Posterior vena cava (tissue), 2 donors: ENCODE measurements around the gene ZDHHC17. TPM values are rescaled to one million over a fixed set of nuclear protein-coding genes. Genes with fewer than 3 reads are reported as not detected.

Experiments
- DNase-seq: peaks from one replicate; pipeline ENCODE4 v3.0.0-alpha.2; 2020; ENCODE audit warnings: low spot score
- intact Hi-C, 2 donors: fragments of 100-400 bp; cut with DNase I; formaldehyde crosslinking; loops; one replicate each; pipeline versions ENCODE4 v1.14.1 to v1.14.2; 2022 to 2023
- total RNA-seq, 2 donors: library from RNA; stranded (reverse); fragmentation: NEBNext Ultra II Directional; extraction: Animal tissue kit (Norgen Biotek cat#: 25700); gene quantifications; one replicate each; pipeline ENCODE4 v1.2.1, GENCODE V29; 2021
- donor health status: DM: yes; HTN: yes; CAD: no.
- donor health status: DM: yes; HTN: yes; CAD: no.

The ZDHHC17 gene
- total RNA-seq, 2 donors from 2014 or later = 32.8 to 37.5 TPM

DNA sequence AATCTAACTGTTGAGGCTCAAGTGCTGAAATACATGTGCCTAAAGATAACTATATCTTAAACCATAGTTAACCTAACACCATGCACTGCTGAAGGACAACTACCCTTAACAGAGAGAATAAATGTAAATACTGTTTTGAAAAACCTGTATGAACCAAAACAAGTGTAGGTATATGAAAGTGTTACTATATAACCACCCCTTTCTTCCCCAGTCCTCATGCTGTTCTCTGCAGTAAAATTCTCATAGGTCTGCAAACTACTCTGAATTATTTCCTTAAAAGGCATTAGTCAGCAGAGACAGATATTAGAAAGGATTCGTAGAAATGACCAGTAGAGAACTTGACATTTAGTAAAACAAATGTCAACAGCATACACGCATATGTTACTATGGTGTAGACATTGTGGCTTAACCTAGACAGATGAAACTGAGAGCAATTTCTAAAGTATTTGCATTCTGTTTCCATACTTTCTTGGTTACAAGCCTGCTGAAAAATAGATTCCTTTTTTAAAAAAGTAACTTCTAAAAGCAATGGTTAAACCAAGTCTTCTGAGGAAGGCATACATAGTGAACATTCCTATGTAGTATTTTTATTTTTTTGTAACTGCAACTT lies 101.0 kb downstream of the ZDHHC17 start:
- DNase-seq = no peak
- intact Hi-C loops = no loop called here

DNA sequence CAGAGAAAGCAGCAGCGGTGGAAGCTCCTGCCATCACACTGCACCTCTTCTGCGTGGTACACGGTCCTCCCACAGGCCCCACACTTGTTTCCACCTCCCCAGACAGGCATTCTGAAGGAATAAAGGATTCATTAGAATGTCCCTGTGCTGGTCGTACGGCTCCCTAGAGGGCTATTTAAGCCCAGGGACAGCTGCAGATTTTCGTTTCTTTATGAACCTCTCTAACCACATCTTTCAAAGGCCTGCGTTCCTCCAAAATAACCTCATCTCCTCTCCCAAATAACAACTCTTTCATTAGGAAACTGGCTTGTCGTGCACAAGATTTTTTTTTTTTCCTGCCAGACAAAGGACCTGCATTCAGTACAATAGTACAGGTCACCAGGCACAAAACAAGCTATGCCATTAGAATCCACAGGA lies 102.2 kb downstream of the ZDHHC17 start:
- no peak for DNase-seq
- intact Hi-C loops = no loop called here

DNA sequence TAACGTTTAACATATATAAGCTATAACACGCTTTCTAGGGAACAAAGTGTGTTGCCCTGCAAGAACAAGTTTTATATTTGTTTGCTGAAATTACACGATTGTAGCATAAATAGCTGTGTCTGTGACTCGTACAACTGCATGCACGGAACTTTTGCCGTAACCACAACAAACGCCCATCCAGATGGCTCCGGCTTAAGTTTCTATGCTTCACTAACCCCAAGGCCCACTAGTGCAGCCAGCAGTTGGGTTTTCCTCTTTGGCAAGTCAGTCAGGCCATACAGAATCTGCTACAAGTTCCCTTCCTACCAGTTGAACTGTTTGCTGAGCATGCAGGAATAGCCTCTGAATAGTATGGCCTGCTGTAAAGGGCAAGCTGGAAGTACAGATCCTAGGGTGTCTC lies 102.8 kb downstream of the ZDHHC17 start:
- intact Hi-C loops = no loop called here
- no peak for DNase-seq

DNA sequence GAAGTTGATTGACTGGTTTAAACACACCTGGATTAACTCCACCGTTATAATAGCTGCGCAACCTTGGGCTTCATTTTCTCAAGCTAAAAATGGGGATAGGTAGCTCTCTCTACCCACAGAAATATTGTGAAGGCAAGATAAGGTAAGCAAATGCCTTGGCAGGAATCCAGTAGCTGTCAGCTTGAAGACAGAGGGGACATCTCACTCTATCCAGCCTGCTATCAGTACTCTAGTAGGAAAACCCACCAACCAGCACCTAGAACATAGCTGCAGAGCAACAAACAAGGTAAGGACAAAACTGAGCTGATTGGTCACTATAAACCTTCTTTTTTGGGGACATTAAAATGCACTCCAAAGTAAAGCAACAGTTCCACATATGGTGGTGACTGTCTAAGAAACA lies 107.2 kb downstream of the ZDHHC17 start:
- intact Hi-C loops = no loop called here
- no peak for DNase-seq

DNA sequence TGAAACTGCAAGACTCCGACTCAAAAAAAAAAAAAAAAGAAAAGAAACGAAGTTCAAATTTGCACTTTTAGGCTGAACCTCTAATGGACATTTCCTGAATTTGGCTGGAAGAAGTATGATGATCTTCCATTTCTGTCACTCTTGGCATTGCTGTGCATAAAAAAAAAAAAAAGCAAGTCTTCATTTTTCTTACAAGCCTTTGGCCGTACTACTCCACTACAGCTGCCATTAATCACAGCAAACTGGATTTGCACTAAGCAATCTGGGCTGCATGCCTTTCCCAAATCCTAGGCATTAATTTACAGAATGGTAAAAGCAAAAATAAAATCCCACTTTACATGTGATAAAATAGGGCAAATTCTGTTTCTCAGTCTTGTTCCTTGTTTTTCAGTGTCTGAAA lies 107.8 kb downstream of the ZDHHC17 start:
- no peak for DNase-seq
- intact Hi-C loops = no loop called here

DNA sequence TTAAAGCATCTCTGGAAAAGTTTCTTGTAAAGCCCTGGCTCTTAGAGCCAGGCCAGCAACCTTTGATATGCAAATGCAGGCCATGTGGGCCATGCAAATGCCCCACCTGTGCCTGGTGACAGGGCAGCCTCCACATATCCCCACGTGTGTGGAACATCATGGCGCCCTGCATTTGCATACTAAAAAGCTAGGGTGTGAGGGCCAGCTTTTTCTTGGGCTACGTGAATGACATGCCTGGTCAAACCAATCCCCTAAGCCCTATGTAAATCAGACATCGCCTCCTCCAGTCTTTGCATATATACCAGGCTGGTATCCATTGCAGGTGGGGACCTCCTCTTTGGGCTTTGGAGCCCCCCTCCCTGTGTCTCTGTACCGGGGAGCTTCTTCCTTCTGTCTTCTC lies 108.5 kb downstream of the ZDHHC17 start:
- intact Hi-C loops = no loop called here
- DNase-seq = no peak

DNA sequence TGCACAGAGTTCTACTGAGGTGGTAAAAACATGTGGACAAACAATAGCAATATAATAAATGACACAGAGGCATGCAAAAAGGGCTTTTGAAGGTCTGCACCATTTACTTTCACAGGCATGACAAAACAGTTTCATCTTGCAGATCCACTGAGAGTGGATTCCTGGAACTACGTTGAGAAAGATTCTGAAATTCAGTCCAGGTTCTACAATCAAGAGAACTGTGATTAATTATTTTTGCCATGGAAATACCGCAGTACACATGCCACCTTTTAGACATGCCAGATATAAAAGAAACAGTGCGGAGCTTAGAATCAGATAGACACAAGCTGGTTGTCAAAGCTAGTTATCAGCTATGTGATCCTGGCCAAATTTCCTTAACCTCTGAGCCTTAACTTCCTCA lies 110.1 kb downstream of the ZDHHC17 start:
- DNase-seq = no peak
- intact Hi-C loops = no loop called here

DNA sequence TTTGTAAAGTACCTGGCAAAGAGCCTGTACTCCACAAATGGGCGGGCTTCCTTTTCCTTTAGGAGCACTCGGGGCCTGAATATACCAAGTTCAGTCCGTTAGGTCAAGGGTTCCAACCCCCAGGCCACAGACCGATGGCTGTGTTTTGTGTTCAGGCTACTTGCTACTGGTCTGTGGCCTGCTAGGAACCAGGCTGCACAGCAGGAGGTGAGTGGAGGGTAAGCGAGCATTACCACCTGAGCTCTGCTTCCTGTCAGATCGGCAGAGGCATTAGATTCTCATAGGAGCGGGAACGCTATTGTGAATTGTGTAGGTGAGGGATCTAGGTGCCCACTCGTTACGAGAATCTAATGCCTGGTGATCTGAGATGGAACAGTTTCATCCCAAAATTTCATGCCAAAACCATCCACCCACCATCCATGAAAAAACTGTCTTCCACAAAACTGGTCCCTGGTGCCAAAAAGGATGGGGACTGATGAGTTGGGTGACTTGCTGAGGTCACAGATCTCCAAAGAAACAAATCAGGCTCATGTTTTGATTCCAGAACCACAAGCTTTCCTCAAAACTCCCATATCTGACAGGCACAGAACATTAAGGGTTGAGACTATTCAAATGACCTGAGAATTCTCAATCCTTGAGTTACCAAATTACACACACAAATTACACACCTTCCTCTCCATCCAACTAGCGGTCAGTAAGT lies 110.7 kb downstream of the ZDHHC17 start:
- intact Hi-C loops = no loop called here
- DNase-seq = no peak

DNA sequence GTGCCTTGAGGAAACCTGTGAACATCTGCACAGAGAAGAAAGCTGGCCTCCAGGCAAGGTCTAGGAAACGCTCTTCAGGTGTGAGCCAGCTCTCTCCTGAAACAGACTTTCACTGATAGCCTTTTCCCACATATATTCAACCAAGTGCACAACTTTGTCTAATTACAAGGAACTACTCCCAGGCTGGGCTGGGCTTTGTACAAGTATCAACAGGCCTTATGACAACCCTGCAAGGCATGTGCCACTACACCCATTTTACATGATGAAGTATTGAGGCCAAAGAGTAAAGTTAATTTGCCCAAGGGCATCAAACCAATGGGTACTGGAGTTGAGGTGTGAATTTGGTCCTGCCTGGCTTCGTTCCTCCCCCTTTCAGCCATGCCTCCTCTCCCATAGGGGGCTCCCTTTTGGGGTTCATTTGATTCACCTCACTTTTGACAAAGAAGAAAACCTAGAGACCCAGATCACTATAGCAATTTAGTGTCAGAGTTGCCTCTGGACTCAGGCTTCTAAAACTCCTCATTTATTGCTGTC lies 112.8 kb downstream of the ZDHHC17 start:
- intact Hi-C loops = no loop called here
- no peak for DNase-seq

DNA sequence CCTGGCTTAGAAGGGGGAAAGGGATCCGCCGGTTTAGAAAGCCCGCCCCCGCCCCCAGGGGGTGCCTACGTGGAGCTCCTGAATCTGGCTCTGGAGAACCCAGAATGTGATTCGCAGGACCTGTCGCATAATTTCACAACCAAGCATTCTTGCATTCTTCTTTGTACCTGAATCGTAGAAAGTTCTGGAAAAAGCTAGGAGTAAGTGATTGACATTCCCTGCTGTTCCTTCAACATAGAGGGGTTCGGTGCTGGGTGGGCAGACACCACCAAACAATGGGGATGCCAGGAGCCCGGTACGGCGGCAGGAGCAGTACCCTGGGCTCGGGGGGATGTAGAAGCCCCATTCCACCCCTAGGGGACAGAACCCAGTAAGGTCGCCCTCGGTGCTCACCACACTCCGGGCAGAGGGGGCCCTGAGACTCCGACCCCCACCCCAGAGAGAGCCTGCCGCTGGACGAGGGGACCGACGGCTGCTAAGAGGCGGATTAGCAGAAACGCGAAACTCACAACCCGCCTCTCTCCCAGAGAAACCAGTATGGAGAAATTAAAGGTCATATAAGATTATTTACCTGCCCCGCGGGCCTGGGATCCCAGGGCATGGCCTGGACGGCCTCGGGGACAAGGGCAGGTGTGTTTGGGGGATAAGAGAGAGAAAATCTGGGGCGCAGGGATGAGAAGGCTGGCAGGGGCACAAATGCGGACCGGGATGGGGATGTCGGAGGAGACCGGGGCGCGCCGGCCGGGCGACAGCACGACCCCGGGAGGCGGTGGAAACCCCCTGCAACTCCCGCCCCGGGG lies 114.4 kb downstream of the ZDHHC17 start:
- no peak for DNase-seq
- intact Hi-C loops = no loop called here

DNA sequence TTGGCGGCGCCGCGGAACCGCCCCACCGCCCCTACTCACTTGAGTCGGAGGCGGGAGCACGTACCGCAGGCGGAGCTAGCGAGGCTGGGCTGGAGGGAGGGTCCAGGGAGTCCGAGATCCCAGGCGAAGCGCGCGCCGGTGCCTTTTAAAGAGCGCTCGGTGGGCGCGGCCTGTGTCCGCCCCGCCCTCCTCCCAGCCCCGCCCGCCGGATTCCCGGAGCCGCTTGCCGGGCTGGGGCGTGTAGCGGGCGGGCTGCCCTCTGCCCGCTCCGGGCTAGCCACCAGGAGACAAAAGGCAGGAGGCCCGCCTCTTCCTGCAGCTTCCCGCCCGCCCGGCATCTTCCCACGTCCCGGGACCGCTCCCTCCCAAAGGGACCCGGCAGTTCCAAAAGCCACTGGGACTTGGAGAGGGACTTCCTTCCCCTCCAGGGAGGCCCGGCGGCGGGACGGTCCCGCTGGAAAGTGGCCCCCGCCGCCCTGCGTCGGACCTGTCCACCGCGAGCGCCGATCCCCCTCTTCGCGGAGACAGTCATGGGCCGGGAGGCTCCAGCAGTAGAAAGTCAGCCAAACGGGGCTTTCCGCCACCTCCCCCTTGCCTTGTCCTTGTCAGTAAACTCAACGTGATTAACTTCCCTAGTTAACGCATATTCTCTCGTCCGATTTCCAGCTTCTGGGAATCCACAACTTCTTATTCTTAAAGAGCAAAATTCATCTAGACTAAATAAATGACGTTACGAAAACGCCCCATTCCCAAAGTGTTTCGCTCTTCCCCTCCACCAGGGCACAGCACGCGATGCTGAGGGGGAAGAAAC lies 115.2 kb downstream of the ZDHHC17 start, which contains the start of gene CSRP2:
Gene CSRP2 (minus strand): TSS at position 121 of the 811 bp plus-strand sequence. CDS start 12,759 bp downstream, outside the sequence.
- intact Hi-C loops = no loop called here
- DNase-seq = peak; percentile 96

DNA sequence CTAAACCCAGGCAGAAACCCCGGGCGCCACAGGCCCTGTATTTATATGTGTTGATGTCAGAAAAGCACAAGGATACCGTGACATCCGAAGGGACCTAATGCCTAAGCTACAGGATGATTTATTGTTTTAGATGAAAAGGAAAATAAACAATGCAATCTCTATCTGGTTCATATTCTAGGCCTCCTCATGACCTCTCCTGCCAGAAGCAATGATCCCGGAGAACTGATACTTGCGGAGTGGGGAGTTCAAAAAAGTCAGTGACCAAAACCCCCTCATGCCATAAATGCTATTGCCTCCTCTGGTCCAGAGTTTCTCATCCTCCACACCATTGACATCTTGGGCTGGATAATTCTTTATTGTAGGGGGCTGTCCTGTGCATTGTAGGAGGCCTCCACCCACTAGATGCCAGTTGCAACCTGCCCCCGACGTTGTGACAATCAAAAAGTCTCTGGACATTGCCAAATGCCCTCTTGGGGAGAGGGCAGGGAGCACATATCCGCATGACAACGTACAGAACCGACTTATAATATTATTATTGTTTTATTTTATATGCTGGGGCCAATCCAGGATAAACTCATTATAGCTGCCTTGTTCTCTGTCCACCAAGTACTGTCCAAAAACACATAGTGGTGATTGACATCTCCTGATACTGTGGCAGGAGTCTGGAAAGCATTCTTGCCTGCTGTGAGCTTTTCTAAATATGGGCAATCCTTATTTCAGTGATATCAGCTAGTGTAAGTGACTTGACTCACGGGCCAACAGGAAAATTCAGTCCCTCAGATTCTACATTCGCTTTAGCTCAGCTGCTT lies 116.0 kb downstream of the ZDHHC17 start:
- intact Hi-C loops = no loop called here
- no peak for DNase-seq

DNA sequence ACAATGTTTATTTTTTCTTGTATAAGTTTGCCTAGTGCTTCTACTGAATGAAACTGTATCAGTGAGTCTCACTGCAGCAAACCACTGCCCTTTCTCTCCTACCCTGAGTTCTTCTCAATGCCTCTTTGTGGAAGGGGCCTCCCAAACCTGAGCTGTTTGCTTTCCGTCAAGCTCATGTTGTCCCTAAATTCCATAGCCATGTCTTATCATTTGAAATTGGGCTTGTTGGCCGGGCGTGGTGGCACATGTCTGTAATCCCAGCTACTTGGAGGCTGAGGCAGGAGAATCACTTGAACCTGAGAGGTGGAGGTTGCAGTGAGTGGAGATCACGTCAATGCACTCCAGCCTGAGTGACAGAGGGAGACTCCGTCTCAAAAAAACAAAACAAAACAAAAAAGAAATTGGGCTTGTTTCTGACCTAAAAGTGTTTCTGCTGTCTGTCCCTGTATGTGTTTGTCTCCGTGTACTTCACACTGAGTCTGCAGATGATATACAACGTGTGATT lies 116.7 kb downstream of the ZDHHC17 start:
- intact Hi-C loops = no loop called here
- DNase-seq = no peak

DNA sequence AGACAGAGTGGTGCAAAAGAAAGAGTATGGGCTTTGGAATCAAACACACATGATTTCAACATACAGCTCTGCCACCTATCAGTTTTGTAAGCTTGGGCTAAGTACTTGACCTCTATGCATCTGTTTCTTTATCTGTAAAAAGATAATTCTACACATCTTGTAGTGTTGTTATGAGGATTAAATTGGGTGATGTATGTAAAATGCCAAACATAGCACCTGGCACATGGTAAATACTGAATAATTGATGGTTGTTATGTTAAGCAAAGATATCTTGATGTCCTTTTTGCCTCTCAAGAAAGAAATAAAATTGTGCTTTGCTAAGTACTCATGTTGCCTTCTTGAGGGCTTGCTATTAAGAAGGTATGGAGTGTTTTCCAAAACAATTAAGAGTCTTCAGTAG lies 117.2 kb downstream of the ZDHHC17 start:
- DNase-seq = no peak
- intact Hi-C loops = no loop called here

DNA sequence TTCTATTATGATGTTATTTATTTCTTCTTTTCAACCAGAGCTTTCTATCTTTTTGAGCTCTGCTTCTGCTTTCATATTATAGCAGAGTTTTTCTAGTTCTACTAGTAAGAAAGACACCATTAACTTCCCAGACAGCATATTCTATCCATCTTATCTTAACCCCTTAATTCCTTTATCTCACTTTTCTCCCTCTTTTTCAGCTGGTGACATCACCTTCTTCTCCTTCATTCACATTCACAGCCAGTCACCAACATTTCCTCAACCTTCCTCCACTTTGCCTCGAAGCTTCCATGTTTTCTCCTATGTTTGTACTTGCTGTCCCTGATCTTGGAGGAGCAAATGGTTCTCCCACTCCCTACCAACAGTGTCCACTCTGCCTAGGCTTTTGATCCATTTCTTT lies 118.5 kb downstream of the ZDHHC17 start:
- intact Hi-C loops = no loop called here
- no peak for DNase-seq

DNA sequence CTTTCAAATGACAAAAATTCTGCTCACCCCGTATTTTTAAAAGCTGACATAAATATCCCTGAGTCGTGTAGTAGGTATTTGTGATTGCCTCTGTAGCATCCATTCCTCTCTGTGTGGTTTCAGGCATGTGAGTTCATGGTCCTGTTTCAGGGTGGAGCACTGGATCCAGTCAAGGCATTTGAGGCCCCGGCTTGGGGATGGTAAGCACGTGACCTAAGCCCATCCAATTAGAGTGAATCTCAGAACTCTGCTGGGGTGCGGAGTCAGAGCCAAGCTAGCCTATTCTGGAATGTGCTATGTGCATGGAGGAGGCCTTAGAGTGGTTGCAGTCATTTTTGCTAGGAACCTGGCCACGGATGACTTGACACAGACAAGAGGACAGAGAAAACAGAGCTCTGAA lies 119.2 kb downstream of the ZDHHC17 start:
- intact Hi-C loops = no loop called here
- no peak for DNase-seq

DNA sequence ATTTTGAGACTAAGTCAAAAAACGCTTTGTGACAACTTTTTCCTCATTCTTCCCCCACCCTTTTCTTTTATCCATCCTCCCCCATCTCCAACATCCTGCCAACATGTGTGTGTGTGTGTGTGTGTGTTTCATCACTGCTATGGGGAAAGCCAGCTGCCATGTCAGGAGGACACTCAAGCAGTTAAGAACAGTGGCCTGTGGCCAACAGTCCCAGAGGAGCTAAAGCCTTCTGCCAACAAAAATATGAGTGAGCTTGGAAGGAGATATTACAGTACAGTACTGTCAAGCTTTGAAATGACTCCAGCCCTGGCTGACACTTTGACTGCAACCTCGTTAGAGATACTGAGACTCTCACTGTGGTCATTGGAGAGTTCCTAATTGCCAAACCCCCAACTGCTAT lies 119.9 kb downstream of the ZDHHC17 start:
- intact Hi-C loops = no loop called here
- no peak for DNase-seq

DNA sequence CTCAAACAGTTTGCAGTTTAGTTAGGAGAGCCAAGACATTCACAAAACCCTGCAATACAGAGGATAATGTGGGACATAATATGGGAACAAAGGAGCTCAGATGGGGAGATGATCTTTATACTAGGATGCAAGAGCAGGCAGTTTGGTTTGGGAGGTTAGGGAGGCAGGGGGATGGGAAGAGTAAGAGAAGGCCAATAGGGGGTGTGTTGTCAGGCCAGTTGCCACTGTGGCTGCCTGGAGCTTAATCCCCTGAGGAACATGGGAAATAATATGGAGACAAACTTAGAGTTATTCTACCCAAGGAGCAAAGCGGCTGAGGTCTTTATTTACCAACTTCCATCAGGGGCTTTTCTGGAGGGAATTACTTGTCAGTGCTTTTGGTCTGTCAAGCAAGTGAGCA lies 124.9 kb downstream of the ZDHHC17 start:
- no peak for DNase-seq
- intact Hi-C loops = no loop called here
